Fibroblast of skin of scalp (primary cell): ENCODE results near the gene UPF2.

Experiments
- DNase-seq: peaks from one replicate; pipeline ENCODE4 v3.0.0-alpha.2; 2013

Gene UPF2

GRCh38 chr10:11958956-11959355 is 83.7 kb downstream of the UPF2 start:
- DNase-seq: no peak

- DNase-seq: no peak
Observed at GRCh38 chr10:11951695-11952094, 90.9 kb downstream of the UPF2 start.

- no peak for DNase-seq
Observed at GRCh38 chr10:11950325-11951018, 92.1 kb downstream of the UPF2 start.

GRCh38 chr10:11949152-11949551 is 93.5 kb downstream of the UPF2 start:
- no peak for DNase-seq

- no peak for DNase-seq
Observed at GRCh38 chr10:11946652-11947051, 96.0 kb downstream of the UPF2 start.

- DNase-seq: no peak
Observed at GRCh38 chr10:11936389-11937152, 106.0 kb downstream of the UPF2 start.

- DNase-seq: no peak
Observed at GRCh38 chr10:11934262-11934661, 108.3 kb downstream of the UPF2 start.

GRCh38 chr10:11933577-11934223 is 108.9 kb downstream of the UPF2 start:
- no peak for DNase-seq

- no peak for DNase-seq
Observed at GRCh38 chr10:11931038-11931437, 111.6 kb downstream of the UPF2 start.

- no peak for DNase-seq
Observed at GRCh38 chr10:11930312-11930978, 112.2 kb downstream of the UPF2 start.

GRCh38 chr10:11927746-11928145 is 114.9 kb downstream of the UPF2 start:
- no peak for DNase-seq

GRCh38 chr10:11921800-11922392 is 120.7 kb downstream of the UPF2 start:
- DNase-seq: no peak

GRCh38 chr10:11919271-11919670 is 123.3 kb downstream of the UPF2 start:
- no peak for DNase-seq

- DNase-seq: no peak
Observed at GRCh38 chr10:11918384-11918783, 124.2 kb downstream of the UPF2 start.

GRCh38 chr10:11913079-11913641 is 129.4 kb downstream of the UPF2 start:
- no peak for DNase-seq

- DNase-seq: no peak
Observed at GRCh38 chr10:11910102-11910501, 132.5 kb downstream of the UPF2 start.

GRCh38 chr10:11909618-11910017 is 133.0 kb downstream of the UPF2 start:
- no peak for DNase-seq

- no peak for DNase-seq
Observed at GRCh38 chr10:11908991-11909390, 133.6 kb downstream of the UPF2 start.

GRCh38 chr10:11908536-11908935 is 134.1 kb downstream of the UPF2 start:
- DNase-seq: no peak

GRCh38 chr10:11907914-11908313 is 134.7 kb downstream of the UPF2 start:
- no peak for DNase-seq

GRCh38 chr10:11906714-11907113 is 135.9 kb downstream of the UPF2 start:
- DNase-seq: no peak

GRCh38 chr10:11902646-11903045 is 140.0 kb downstream of the UPF2 start:
- no peak for DNase-seq
